Measurements from ENCODE around the gene P2RX6. TPM values are rescaled to one million over a fixed set of nuclear protein-coding genes. Genes with fewer than 3 reads are reported as not detected.

The P2RX6 gene
- total and polyA plus RNA-seq, 9 of the 15 experiments (the other 6 are each of a cell fraction or from before 2014, with no cell fraction given) = 0.01 to 3.9 (median 1.5) TPM; not detected in 1

GRCh38 chr22:20967697-20968211 is 47.2 kb upstream of the P2RX6 start (continued):
- TF ChIP-seq ZNF740 (CRISPR knock-in tag; IDR thresholded peaks at IDR 0.05) = no peak
- 0 out of 4 replicates have a peak, but pooled peaks of 1 of the 2 experiments have one; percentile 62 for TF ChIP-seq ZNF740 (tag; IDR thresholded peaks at IDR 0.05)
- peak in 1 of 2 experiments; percentile 23; a peak in 1 of 4 replicates for TF ChIP-seq RAD21 (CRISPR knock-in tag; conservative IDR thresholded peaks at IDR 0.05 in 1 of 2, IDR thresholded peaks at IDR 0.05 in 1 of 2)
- TF ChIP-seq E4F1 (CRISPR knock-in tag; IDR thresholded peaks at IDR 0.05; ENCODE audit: borderline replicate concordance) = no peak
- peak in 1 of 2 experiments; percentile 69; a peak in 1 of 4 replicates for TF ChIP-seq KDM1A (IDR thresholded peaks at IDR 0.05)
- TF ChIP-seq ZFP30 (CRISPR knock-in tag; IDR thresholded peaks at IDR 0.05; ENCODE audit: borderline replicate concordance) = no peak
- peak in 1 of 3 experiments; percentile 23 for TF ChIP-seq YY1 (IDR thresholded peaks at IDR 0.05; ENCODE audit: borderline replicate concordance in 1 of 3, control insufficient read depth in 1 of 3, extremely low read depth in 1 of 3, insufficient read depth in 3 of 3, insufficient read length in 1 of 3, insufficient replicate concordance in 2 of 3, low read depth in 1 of 3, low read length in 2 of 3)
- no peak for TF ChIP-seq SLC30A9 (CRISPR knock-in tag; IDR thresholded peaks at IDR 0.05)
- peak; percentile 29 for TF ChIP-seq CTCFL (IDR thresholded peaks at IDR 0.05; ENCODE audit: borderline replicate concordance, insufficient read depth, low read depth, low read length, poor library complexity, severe bottlenecking)
- TF ChIP-seq NFYB (IDR thresholded peaks at IDR 0.05; ENCODE audit: extremely low read depth, insufficient read length) = no peak
- peak; percentile 70; the same call in 1 of the 2 replicates for TF ChIP-seq ZBTB7A (IDR thresholded peaks at IDR 0.05; ENCODE audit: borderline replicate concordance, control insufficient read depth, low read depth, low read length)
- 0 out of 2 replicates have a peak, but pooled peaks have one; percentile 31 for TF ChIP-seq THAP12 (CRISPR knock-in tag; IDR thresholded peaks at IDR 0.05)

Data from K562 (cell line).